ENCODE measurements around the gene USP36. TPM values are rescaled to one million over a fixed set of nuclear protein-coding genes. Genes with fewer than 3 reads are reported as not detected.

The USP36 gene
- total RNA-seq, 1 donor from 2014 or later: 59.0 TPM

DNA sequence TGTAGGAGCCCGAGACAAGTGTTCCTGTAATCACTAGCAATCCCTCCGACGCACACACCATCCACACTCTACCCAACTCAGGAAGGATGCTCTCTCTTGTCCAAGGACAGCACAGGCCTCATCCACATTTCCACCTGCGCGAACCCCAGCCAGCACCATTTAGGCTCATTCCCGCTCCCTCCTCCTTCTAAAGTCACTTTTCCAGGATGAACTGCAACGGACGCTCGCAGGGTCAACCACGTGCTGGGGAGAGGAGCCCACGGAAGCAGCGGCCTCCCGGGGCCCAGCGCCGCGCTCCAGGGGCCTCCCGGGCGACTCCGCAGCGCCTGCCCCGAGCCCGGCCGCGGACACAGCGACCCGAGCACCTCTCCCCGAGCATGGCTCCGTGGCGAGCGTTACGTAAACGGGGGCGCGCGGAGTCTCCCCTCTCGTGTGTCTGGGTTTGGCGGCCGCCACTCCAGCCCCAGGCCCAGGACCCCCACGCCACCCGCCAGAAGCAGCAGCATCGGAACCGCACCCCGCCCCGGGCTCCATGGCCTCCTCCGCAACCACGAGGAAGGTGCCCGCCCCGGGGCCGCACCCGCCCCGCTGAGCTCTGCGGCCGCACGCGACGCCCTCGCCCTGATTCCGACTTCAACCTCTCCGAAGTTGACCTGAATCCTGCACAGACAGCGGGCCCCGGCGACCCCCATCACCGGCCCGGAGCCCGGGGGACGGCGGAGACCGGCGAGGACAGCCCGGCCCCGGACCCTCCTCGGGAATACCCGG lies 668 bp downstream of the USP36 start:
- H3K4me1 Mint-ChIP-seq: peaks cover 31% of the 10 kb centered on the region
- peak overlapping the region; percentile 90 for H3K4me3 Mint-ChIP-seq
- H3K27me3 Mint-ChIP-seq (ENCODE audit: low read depth): no peaks in the 10 kb centered on the region
- no peak for DNase-seq (ENCODE audit: low read depth, low spot score)
- H3K36me3 Mint-ChIP-seq (ENCODE audit: low read depth): peaks cover 9% of the 10 kb centered on the region
- TF ChIP-seq, protein P1, sequence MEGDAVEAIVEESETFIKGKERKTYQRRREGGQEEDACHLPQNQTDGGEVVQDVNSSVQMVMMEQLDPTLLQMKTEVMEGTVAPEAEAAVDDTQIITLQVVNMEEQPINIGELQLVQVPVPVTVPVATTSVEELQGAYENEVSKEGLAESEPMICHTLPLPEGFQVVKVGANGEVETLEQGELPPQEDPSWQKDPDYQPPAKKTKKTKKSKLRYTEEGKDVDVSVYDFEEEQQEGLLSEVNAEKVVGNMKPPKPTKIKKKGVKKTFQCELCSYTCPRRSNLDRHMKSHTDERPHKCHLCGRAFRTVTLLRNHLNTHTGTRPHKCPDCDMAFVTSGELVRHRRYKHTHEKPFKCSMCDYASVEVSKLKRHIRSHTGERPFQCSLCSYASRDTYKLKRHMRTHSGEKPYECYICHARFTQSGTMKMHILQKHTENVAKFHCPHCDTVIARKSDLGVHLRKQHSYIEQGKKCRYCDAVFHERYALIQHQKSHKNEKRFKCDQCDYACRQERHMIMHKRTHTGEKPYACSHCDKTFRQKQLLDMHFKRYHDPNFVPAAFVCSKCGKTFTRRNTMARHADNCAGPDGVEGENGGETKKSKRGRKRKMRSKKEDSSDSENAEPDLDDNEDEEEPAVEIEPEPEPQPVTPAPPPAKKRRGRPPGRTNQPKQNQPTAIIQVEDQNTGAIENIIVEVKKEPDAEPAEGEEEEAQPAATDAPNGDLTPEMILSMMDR (conservative IDR thresholded peaks at IDR 0.05): no peak
- peak overlapping the region; percentile 91 for H3K27ac Mint-ChIP-seq (ENCODE audit: unreplicated experiment)
- no peaks in the 10 kb centered on the region for H3K9me3 Mint-ChIP-seq

DNA sequence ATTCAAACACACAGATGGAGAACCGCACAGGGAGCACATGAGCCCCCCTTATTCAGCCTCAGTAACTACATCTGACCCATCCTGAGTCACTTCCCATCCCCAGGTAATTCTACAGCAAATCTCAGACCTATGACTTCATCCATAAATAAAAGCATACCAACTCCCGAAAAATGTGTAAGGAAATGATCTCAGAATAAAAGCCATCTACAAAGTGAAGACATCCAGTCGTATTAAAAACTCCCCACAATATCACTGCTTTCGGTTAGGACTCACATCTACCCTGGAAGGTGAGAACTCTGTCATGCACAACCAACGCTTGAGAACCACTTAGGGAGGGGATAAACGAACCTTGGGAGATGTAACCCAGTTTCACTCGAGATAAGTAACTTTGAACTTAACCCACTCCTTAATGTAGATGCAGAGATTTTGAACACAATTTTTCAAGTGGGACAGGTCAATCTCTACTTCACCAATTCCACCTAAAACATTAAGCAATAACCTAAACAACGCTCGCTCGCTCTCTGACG lies 1.3 kb downstream of the USP36 start:
- TF ChIP-seq, protein P1 (conservative IDR thresholded peaks at IDR 0.05): no peak
- Mint-ChIP-seq H3K27ac (ENCODE audit: unreplicated experiment) (peak overlapping the region; percentile 91), H3K9me3 (no peaks in the 10 kb centered on the region)

DNA sequence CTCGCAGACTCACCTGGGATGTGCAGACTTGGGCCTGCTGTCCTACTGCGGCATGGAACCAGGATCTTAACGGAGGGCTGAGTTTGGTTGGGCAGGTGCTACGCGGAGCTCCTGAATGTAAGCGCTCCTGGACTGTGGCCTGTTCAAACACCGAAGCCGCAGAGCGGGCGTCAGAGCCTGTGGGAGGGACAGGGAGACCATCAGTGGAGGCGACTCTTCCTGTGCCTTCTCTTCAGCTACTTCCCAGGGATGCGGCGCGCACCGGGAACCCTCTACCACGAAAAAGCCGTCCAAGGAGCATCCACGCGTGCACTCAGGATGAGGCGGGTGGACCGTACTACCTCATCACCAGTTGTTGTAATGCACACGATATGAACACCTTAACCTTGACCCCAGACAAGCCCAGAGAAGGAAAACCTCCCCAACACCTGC lies 2.0 kb downstream of the USP36 start:
- H3K27me3 Mint-ChIP-seq (ENCODE audit: low read depth): no peaks in the 10 kb centered on the region
- no peak overlapping the region for H3K27ac Mint-ChIP-seq (ENCODE audit: unreplicated experiment)
- H3K4me1 Mint-ChIP-seq: peaks cover 24% of the 10 kb centered on the region
- TF ChIP-seq, protein P1 (conservative IDR thresholded peaks at IDR 0.05): no peak
- H3K9me3 Mint-ChIP-seq: no peaks in the 10 kb centered on the region
- H3K36me3 Mint-ChIP-seq (ENCODE audit: low read depth): peaks cover 11% of the 10 kb centered on the region
- peak overlapping the region; percentile 90 for H3K4me3 Mint-ChIP-seq
- DNase-seq (ENCODE audit: low read depth, low spot score): no peak

More for the DNA sequence above, 1.3 kb downstream of the USP36 start:
- Mint-ChIP-seq H3K4me3 (peak overlapping the region; percentile 90), H3K36me3 (ENCODE audit: low read depth) (peaks cover 9% of the 10 kb centered on the region), H3K4me1 (peaks cover 25% of the 10 kb centered on the region), H3K27me3 (ENCODE audit: low read depth) (no peaks in the 10 kb centered on the region)
- DNase-seq (ENCODE audit: low read depth, low spot score): no peak

DNA sequence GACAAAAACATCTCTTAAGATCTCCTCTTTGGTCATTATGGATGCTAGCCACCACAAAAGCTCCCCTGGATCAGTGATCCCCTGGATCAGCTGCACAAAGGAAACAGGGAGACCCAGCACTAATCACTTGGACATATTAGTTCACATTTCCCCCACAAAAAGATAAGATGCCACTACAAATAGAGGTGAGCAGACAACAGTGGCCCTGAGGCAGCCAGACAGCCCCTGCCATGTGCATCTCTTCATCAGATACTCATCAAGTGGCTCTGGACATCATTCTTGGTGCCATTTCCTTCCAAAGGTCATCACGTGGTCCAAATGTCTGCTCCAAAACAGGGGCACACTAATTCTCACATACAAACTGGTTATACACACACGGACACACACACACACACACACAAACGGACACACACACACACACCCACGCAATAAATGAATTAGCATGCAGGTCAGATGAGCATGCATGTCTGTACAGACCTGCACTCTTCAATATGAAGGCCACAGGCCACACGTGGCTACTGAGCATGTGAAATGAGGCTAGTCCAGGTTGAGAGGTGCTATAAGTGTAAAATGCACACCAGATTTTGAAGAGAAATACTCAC lies 4.1 kb downstream of the USP36 start:
- H3K4me1 Mint-ChIP-seq: peaks cover 19% of the 10 kb centered on the region
- DNase-seq (ENCODE audit: low read depth, low spot score): no peak
- H3K27me3 Mint-ChIP-seq (ENCODE audit: low read depth): no peaks in the 10 kb centered on the region
- H3K9me3 Mint-ChIP-seq: no peaks in the 10 kb centered on the region
- peaks cover 20% of the 10 kb centered on the region for H3K36me3 Mint-ChIP-seq (ENCODE audit: low read depth)
- no peak overlapping the region for H3K27ac Mint-ChIP-seq (ENCODE audit: unreplicated experiment)
- TF ChIP-seq, protein P1 (conservative IDR thresholded peaks at IDR 0.05): no peak
- H3K4me3 Mint-ChIP-seq: no peak overlapping the region

DNA sequence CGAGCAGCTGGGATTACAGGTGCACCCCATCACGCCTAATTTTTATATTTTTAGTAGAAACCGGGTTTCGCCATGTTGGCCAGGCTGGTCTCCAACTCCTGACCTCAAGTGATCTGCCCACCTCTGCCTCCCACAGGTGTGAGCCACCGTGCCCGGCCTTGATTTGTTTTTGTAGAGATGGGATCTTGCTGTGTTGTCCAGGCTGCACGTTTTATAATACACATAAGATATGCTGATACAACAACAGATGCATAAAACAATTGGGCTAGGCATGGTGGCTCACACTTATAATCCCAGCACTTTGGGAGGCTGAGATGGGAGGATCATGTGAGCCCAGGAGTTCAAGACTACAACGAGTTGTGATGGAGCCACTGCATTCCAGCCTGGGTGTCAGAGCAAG lies 6.0 kb downstream of the USP36 start:
- Mint-ChIP-seq H3K4me3 (no peak overlapping the region), H3K27me3 (ENCODE audit: low read depth) (no peaks in the 10 kb centered on the region), H3K27ac (ENCODE audit: unreplicated experiment) (no peak overlapping the region), H3K4me1 (peaks cover 13% of the 10 kb centered on the region), H3K36me3 (ENCODE audit: low read depth) (peaks cover 20% of the 10 kb centered on the region), H3K9me3 (no peaks in the 10 kb centered on the region)
- DNase-seq (ENCODE audit: low read depth, low spot score): no peak
- TF ChIP-seq, protein P1 (conservative IDR thresholded peaks at IDR 0.05): no peak
